Activated naive CD4-positive, alpha-beta T cell treated with Interleukin-2 at 50 U/mL for 16 hours (primary cell): ENCODE measurements around the gene SUSD6.
"Not testable (repeated sequence)": the region's sequence is repeated elsewhere in the genome, so short reads cannot be mapped to it uniquely, and the experiment has no call there.

Experiments
- DNase-seq: peaks from one replicate; pipeline ENCODE4 v3.0.0-alpha.2; 2020

SUSD6 gene

DNA sequence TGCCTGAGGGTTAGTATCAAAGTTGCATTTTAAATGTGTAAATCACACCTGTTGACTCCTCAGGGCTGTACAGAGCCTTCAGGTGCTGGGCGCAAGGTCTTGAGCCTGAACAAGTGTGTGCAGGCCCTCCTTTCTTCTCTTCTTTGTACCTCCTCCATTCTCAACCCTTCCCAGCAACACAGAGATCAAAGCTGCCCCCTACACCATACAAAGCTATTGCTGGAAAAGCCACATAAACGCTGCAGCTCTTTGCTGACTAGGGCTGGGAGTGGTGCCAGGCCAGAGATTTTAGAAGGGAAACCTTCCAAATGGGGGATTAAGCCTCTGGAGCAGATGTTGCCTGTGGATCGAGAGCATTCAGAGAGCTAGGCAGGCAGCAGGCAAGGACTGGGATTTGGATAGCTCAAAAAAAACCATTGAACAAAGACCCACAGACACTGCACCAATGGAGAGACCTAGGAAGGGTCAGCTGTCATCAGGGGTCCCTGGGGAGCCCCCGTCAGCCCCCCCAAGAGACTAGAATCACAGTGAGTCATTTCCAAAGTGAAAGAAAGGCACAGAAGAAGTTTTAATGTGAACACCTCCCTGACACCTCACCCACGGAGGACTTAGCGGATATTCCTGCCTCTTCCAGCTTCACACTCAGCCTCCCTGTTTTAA is 18.2 kb upstream of the SUSD6 start:
- DNase-seq, result no peak

DNA sequence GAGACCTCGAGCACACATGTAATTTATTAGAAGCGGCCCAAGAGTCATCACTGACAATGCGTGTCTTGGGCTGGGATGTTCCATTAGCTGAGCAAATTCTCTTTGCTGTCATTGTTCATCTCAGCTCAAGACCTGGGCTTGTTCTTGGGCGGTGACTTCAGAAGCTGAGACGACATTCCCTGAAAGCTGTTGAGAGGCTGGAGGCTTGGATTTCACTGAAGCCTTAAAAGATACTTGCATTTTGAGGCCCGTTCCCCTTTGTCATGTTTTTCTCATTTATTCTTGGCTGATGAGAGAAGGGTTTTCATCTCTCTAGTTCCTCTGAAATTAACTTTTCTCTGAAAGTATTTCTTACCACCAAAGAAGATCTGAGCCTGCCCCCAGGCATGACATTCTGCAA is 16.6 kb upstream of the SUSD6 start:
- DNase-seq, result no peak

DNA sequence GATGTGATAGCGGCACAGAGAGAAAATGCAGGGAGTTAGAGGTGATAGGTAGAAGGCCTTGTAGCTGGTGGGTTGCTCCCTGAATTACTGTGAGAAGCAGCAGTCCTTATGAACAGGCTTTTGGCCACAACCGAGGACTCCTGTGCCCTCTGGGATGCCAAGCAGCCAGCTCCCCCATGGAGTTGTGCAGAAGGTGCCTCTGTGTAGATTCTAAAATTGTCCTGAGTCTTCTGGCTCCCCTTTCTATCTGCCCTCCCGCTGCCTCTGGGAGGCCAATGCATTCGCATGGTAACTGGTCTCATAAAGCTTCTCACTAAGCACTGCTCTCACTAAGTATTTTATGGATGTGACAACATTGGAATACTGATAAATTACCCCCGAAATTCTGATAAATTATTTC is 16.1 kb upstream of the SUSD6 start:
- DNase-seq, result no peak

DNA sequence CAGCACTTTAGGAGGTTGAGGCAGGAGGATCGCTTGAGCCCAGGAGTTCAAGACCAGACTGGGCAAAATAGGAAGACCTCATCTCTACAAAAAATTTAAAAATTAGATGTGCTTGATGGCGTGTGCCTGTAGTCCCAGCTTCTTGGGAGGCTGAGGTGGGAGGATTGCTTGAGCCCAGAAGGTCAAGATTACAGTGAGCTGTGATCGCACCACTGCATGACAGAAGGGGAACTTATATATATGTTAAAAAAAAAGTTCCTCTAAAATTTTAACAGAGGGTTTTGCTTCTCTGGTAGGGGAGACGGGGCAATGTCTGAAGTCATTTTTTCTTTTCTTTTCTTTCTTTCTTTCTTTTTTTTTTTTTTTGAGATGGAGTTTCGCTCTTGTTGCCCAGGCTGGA is 12.0 kb upstream of the SUSD6 start:
- DNase-seq, result not testable (repeated sequence)

DNA sequence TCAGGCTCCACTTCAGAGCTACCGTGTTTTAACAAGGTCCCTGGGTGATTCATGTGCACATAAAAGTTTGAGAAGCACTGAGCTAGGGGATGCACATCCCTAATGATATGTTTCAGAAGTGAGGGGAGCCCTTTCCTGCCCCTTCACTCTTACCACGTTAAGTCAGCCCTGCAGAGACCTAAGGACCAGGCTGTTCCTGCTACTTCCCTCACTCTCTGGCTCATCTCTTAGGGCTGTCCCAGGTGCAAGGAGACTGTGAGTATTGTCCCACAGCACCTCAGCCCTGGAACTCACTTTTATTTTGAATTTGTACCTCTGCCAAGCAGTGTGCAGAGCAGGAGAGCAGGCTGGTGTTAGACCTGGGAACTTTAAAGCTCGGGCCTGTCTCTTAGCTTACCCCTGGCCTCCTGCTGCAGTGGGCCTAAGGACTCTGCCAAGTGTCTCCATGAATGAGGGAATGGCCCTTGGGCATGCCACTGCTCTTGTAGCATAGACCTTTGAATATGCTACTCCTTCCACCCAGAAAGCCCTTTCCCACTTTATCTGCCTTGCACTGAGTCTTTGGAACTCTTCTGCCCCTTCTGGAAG is 11.0 kb upstream of the SUSD6 start:
- DNase-seq, result no peak

DNA sequence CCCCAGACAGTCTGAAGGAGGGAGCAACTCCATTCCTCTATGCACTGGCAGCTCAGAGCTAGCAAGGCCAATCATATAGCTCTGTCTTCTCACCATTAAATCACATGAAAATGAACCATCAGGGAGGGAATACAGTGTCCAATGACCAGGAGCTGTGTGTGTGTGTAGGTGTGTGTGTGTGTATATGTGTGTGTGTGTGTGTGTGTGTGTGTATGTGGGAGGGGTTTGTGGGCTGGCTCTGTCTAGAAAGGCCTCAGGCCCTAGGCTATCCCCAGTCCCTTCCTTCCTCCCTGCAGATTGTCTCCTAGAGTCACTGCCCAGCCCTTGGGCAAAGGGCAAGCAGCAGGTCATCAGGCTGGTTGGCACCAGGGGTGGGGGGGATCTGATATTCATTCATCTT is 5.7 kb upstream of the SUSD6 start:
- DNase-seq, result no peak

DNA sequence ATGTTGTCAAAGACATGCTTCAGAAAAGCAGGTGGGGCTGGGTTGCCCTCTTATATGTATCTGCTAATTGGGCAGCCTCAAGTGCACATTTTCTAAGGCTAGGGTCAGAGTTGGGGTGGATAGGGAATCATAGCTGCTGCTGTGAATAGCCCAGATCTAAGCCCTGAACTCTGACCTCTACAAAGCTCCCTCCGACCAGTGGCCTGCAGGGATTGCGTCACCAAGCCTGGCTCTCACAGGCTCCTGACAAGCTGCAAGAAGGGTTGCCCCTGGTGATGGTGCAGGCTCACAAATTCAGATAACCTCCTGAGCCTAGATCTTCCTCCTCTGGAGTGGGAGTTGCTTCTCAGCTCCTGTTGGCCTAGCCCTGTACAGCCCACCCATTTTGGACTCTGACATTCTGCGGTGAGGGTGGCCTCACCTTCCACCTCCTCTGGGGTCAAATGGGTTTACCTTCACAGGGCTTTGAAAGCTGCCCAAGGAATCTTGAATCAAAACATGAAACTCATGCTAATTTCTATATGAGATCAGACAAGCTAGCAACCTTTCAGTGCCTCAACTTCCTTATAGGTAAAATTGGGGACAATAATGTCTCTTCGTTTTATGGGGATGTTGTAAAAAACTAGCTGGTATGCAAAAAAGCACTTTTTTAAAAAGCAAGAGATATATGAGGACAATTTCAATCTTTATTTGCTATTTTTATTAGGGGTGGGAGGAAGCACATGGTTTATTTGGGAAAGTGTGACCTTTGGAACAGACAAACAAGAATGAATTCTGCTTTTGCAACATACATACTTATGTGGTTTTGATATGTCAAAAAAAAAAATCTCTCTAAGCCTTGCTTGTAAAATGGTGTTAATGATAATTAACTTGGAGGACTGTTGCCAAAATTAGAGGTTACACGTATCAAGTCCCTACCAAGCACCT is 4.9 kb upstream of the SUSD6 start:
- DNase-seq, result no peak

DNA sequence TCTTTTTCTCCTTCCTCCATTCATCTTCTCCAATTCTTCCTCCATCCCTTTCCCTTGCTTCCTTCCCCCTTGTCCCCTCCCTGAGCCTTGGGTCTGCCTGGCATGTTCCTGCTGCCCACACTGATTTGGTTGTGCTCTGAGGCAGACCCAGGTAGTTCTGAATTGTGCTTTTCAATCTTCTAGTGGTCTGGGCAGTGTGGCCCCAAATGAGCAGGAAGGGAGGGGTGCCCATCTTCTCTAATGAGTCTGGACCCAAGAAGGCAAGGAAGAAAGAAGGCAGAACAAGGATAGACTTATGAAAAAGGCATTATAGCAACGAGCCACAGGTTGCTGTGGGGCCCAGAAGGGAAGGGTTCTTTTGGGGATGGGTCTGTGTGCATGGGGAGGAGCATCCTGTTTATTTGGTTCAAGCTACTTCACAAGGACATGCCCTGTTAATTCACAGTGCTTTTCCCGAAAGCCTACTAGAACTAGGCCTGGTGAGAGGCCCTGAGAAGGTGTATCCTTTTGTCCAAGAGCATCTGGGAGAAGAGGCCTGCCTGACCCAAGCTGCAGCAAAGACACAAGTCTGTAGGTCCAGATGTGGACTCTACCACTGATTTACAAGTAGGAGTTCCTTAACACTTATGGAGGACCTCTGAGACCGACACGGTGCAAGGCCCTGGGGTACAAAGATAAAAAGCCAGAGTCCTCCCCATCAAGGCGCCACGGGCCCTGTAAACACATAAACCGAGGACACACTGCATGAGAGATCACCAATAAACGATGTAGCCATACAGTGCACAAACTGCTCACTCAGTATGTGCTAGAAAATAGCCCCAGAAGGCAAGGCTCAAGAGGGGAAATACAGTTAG is 1.1 kb upstream of the SUSD6 start:
- no peak for DNase-seq

DNA sequence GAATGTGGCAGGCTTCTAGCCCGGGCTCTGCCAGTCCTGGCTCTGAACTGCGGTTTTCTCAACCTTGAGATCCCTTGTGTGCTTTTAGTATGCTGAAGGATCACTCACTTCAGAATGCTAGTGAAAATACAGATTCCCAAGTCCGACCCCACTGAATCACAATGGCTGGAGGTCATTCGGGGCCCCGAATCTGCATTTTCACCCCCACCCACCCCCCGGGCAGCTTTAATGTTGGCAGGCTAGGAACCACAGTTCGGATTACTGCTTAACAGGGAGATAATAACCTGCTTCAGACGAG is 573 bp upstream of the SUSD6 start:
- no peak for DNase-seq

DNA sequence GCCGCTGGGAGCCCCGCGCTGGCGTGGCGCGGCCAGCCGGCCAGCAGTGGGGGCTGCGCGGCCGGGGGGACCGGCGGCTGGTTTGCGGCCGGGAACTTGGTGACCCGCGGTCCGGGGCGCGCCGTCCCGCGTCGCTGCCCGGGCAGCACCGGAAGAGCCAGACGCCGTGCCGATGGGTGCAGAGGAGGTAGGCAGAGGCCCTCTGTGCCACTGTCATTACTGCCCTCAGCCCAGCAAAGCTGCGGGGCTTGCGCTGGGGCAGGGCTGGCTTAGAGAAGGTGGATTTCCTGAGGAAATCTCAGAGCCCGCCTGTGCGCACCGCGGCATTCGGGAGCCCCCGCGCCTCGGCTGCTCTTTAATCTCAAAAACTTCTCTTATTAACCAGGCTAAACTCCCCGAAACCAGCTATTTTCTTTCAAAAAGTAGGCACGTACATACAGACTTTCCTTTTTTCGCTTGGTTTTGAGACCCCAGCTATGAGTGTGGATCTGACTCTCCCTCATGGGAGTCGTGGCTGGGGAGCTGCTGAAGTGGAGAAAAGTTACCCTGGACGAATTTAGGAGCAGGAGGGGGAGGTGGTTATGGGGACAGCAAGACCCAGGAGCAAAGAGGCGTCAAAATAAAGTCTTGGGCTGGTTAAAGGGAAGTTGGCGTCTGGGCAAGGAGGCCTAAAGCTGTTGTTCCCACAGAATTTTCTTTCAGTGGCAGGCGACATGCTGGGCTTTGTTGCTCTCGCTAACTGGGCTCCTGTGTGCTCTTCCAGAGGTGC is 802 bp downstream of the SUSD6 start:
- DNase-seq, result peak; percentile 57

DNA sequence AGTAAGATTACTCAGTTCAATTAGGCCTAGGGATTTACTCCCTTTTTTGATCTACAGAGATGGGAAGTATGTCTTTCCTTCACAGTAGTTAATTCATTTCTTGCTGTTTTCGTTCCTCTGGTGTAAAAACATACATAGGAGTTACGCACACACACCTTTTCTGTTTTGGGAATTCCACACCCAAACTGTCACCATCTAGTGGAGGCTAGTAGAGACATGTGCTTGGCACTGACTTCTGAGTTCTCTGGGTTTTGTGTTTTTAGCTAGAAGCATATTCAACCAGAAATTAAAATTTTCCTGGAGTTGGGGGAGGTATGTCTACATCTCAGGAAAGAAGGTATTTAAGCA is 1.4 kb downstream of the SUSD6 start:
- DNase-seq, result no peak

DNA sequence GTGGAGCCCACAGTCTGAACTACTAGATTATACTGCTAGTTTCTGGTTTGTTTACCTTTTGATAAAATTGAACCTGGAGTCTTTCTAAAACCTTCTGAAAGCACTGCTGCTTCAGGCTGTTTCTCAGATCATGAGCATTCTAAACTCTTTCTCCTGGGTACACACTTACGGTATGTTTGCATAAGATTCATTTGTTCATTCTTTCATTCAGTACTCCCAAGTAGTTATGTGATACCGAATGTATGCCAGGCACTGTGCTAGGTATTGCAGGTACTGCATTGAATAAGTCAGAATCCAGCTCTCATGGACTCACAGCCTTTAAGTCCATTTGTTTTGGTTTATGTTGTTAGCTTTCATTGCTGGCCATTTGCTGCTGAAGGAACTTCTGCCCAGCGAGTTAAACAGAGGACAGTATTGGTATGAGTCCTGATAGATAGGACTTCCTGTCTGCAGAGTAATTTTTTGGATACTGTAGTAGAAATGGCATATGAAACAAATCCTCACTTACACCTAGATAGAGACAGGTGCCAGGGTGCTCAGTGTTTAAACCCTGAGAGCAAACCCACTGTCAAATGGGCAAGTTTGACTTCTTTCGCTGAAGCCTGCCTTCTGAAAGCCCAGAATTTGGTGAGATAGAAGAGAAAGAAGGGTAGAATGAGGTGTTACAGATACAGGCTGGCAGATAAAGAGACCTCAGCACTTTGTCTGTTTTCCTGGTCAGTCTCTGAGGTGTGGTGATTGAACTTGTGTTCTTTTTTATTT is 2.1 kb downstream of the SUSD6 start:
- DNase-seq, result no peak

DNA sequence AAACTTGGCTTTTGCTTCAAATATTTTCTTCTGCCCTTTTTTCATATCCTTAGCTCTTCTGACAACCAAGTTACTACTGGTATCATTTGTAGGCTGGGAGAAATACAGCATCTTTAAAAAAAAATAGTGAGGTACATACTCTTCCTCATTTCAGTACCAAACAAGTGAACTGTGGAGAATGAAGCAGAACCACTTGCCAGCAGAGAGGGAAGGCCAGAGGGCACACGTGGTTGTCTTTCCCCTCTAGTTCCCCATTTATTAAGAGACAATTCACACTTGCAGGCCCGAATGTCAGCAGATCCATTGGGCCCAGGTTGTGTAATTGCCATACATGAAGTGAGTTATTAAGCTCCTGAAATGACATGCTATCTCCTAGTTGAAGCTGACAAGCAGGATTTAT is 3.2 kb downstream of the SUSD6 start:
- DNase-seq, result no peak

DNA sequence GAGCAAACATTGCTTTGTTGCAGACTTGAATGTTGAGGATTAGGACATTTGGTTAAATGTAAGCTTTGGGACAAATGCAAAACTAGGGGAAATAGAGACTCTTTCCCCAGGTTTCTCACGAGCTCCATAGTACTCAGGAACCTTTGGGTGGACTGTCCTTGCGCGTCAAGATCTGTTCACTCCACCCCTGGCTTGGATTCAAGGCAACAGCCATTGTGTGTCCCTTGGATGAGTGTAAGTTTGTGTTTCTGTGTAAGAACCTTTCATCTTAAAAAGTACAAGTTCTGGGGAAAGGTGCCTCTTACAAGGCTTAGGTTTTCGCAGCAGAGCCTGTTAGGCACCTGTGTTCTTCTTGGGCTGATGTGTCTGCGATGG is 3.7 kb downstream of the SUSD6 start:
- DNase-seq, result no peak

DNA sequence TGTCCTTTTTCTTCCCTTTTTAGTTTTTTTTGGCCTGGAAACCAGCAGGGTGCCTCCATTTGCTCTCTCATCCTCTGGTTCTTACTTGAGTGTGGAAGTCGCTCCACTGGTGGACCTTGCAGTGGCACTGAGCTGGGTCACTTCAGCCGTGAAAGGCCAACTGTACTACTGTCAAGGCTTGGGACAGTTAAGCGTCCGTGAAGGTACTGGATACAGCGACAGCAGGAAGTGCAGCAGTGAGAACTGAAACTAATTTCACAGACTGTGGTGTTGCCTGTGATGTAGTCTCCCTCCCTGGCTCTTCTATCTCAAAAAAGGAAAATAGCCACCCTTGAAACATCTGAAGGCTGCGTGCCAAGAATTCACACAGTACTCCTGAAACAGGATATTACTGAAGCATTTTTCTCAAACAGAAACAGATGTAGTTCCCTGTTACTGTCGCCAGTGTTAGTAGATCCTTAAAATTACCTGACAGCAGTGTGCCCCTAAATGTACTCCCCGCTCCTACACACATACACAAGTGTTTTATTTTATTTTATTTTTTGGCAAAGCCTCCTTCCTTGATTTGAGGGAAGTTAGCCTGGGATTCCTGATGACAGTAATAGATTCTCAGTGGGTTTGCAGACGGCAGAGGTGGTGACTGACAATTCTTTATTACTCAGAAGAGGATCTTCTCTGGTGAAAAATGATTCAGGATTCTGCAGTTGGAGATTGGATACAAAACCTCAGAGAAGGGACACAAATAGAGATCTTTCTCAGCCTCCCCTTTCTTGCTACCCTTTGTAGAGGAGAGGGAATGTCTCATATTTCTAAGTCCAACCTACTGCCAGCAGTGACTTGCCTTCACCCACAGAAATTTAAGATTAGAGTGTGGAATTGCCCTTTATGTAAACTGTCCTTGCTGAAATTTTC is 4.4 kb downstream of the SUSD6 start:
- peak; percentile 37 for DNase-seq

DNA sequence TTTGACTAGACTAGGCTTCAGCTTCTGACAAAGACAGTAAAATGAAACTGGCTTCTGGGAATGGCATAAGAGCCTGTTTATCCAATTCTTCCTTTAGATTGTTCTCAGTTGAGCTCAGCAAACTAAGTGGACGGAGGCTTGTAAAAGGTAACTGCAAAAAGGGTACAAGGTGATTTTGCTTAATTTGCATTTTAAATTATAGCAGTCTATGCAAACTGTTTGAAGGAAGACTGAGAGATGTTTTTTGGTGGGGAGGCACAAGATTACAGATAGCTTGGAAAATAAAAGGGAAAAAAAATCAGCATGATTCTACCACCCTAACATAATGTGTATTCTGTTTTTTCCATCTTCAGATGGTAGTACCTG is 5.0 kb downstream of the SUSD6 start:
- no peak for DNase-seq

DNA sequence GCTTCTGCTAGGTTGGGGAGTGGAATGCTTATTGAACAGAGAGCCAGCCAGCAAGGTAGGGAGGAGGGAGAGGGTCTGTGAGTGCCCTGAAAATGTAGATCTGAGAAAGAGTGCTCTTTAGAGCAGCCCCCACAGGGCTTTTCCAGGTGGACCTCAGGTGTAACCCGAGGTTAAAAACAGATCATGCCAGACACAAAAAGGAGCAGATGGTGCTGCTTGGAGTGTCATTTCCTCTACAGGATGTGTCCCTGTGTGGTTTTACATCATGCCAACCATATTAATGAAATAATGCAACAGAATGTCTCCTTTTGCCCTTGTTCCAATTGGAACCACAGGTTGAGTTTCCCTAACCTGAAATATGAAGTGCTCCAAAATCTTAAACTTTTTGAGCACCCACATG is 6.4 kb downstream of the SUSD6 start:
- no peak for DNase-seq

DNA sequence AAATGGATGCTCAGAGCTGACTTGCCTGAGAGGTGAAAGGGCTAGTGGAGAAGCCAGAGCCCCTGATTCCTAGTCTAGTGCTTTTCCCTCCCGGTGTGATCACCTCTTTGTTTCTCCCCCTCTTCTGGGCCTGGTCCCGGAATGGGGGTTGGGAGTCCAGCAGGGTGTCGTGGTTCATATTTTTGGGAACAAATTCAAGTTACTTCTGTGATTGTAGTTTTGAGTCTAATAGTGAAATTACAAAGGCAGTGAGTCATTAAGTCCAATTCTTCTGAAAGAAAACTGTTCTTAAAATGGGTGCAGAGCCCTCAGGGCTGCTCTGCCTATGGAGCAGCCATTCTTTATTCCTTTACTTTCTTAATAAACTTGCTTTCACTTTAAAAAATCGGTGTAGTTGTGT is 7.6 kb downstream of the SUSD6 start:
- no peak for DNase-seq

DNA sequence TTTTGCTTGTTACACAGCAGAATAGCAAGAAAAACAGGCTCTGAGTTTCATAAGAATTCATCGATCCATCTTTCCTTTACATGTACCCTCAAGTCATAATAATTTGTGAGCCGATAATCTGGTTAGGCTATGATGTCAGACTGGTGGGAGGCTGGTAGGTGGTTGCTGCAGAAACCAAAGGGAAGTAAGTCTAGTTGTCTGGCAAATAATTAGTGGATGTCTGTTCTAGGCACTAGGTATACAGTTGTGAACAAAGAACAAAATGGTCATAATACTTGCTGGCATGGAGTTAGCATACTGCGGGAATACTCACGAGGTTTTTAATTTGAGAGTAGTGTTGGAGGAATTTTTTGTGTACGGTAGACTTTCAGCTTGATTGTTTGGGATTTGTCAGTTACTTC is 8.8 kb downstream of the SUSD6 start:
- DNase-seq, result no peak

DNA sequence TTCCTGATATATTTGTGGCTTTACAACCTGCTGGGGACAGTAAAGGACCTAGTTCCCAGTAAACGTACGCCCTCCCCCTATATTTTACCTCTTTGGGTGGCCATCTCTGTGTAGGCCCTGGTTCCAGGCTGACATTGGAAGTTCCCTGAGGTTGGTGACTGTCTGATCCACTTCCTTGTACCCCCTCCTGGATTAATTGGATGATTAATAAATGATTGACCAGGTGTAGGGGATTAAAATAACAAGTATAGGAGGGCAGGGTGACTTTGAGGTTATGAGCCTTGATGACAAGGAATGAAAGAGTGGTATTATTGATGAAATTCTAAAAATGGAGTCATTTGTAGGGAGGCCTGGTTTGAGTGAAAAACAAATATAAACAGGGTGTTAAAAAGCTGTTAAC is 9.6 kb downstream of the SUSD6 start:
- no peak for DNase-seq

DNA sequence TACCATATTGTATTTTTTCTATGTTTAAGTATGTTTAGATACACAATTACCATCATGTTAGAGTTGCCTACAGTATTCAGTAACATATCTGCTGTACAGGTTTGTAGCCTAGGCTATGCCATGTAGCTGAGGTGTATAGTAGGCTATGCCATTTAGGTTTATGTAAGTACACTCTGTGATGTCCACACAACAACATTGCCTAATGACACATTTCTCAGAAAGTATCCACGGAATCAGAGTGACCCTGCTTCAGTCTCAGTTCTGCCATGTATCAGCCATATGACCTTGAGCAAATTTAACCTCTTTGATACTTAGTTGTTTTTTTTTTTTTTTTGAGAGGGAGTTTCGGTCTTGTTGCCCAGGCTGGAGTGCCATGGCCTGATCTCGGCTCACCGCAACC is 12.7 kb downstream of the SUSD6 start:
- no peak for DNase-seq
